ENCODE data around the gene TLR7. TPM values are rescaled to one million over a fixed set of nuclear protein-coding genes. Genes with fewer than 3 reads are reported as not detected.

The TLR7 gene
- total and polyA plus RNA-seq, 2 of the 13 experiments (the other 11 are each of a cell fraction or from before 2014, with no cell fraction given): not detected

GRCh38 chrX:12843668-12844279, 23.1 kb upstream of the TLR7 start (continued):
- no peak for TF ChIP-seq TRAFD1 (CRISPR knock-in tag; IDR thresholded peaks at IDR 0.05; ENCODE audit: borderline replicate concordance)
- TF ChIP-seq ISL2 (CRISPR knock-in tag; IDR thresholded peaks at IDR 0.05): peak; percentile 70
- no peak for TF ChIP-seq PRMT3 (CRISPR knock-in tag; IDR thresholded peaks at IDR 0.05; ENCODE audit: borderline replicate concordance, low read depth)
- TF ChIP-seq GPBP1L1 (CRISPR knock-in tag; IDR thresholded peaks at IDR 0.05): no peak
- no peak for TF ChIP-seq ZNF598 (CRISPR knock-in tag; IDR thresholded peaks at IDR 0.05; ENCODE audit: borderline replicate concordance)
- no peak for TF ChIP-seq ZNF274 (CRISPR knock-in tag; IDR thresholded peaks at IDR 0.05)
- TF ChIP-seq ZNF580 (CRISPR knock-in tag; IDR thresholded peaks at IDR 0.05; ENCODE audit: borderline replicate concordance, low read depth): no peak
- no peak for TF ChIP-seq ZBTB26 (CRISPR knock-in tag; IDR thresholded peaks at IDR 0.05; ENCODE audit: borderline replicate concordance)
- no peak; the same call in 1 of the 2 replicates for TF ChIP-seq MLX (CRISPR knock-in tag; IDR thresholded peaks at IDR 0.05)
- peak; percentile 69; the same call in 1 of the 2 replicates for TF ChIP-seq RXRB (CRISPR knock-in tag; IDR thresholded peaks at IDR 0.05; ENCODE audit: borderline replicate concordance)
- no peak for TF ChIP-seq SIN3A (IDR thresholded peaks at IDR 0.05; ENCODE audit: borderline replicate concordance, low read depth, low read length)
- TF ChIP-seq CENPBD1 (CRISPR knock-in tag; IDR thresholded peaks at IDR 0.05; ENCODE audit: borderline replicate concordance, low read depth): no peak
- TF ChIP-seq ZNF501 (CRISPR knock-in tag; IDR thresholded peaks at IDR 0.05): no peak
- TF ChIP-seq FOXA3 (CRISPR knock-in tag; IDR thresholded peaks at IDR 0.05): peak; percentile 84
- TF ChIP-seq SKIL (CRISPR knock-in tag; IDR thresholded peaks at IDR 0.05; ENCODE audit: borderline replicate concordance): no peak
- TF ChIP-seq ERF (CRISPR knock-in tag; IDR thresholded peaks at IDR 0.05): 0 out of 2 replicates have a peak, but pooled peaks have one; percentile 25
- no peak for TF ChIP-seq GPN1 (CRISPR knock-in tag; IDR thresholded peaks at IDR 0.05; ENCODE audit: borderline replicate concordance)
- TF ChIP-seq TAF1 (CRISPR knock-in tag; IDR thresholded peaks at IDR 0.05): no peak
- TF ChIP-seq MBD4 (IDR thresholded peaks at IDR 0.05; ENCODE audit: borderline replicate concordance, low read length): no peak
- TF ChIP-seq ZZZ3 (CRISPR knock-in tag; IDR thresholded peaks at IDR 0.05; ENCODE audit: borderline replicate concordance): no peak

Data from HepG2 (cell line).